SJCRH30 (cell line): ENCODE data around the gene GOLGA6A. TPM values are rescaled to one million over a fixed set of nuclear protein-coding genes. Genes with fewer than 3 reads are reported as not detected.
A peak's percentile ranks its signal among the peaks of the same experiment; 100 is the strongest.

Source experiments
- DNase-seq, 2 experiments: peaks; one replicate each; pipeline ENCODE4 v3.0.0-alpha.2; 2015 to 2020
- H3K27ac ChIP-seq: fragments of 250-450 bp; sonication (Bioruptor Pico); 2 replicates; pipeline ENCODE4 v1.5.1; 2020; ENCODE audit warnings: mild to moderate bottlenecking, moderate library complexity
- H3K27me3 ChIP-seq: fragments of 250-450 bp; sonication (Bioruptor Pico); 2 replicates; pipeline ENCODE4 v1.5.1; 2020; ENCODE audit warnings: mild to moderate bottlenecking, moderate library complexity
- H3K36me3 ChIP-seq: fragments of 250-450 bp; sonication (Bioruptor Pico); 2 replicates; pipeline ENCODE4 v1.5.1; 2020; ENCODE audit warnings: mild to moderate bottlenecking, moderate library complexity
- H3K4me1 ChIP-seq: fragments of 250-450 bp; sonication (Bioruptor Pico); 2 replicates; pipeline ENCODE4 v1.5.1; 2020; ENCODE audit warnings: mild to moderate bottlenecking, moderate library complexity
- H3K4me3 ChIP-seq: fragments of 250-450 bp; sonication (Bioruptor Pico); 2 replicates; pipeline ENCODE4 v1.5.1; 2020; ENCODE audit warnings: mild to moderate bottlenecking, moderate library complexity
- H3K9me3 ChIP-seq: fragments of 250-450 bp; sonication (Bioruptor Pico); replicated peaks from 2 replicates; pipeline ENCODE4 v1.5.1; 2020; ENCODE audit warnings: mild to moderate bottlenecking, moderate library complexity
- total RNA-seq: library from RNA; depleted of rRNA; stranded (reverse); fragments of >200 nt; shearing (Covaris generic); gene quantifications from 2 replicates; pipeline ENCODE4 v1.2.3, GENCODE V29; 2014

The GOLGA6A gene
- total RNA-seq, 1 experiment from 2014 or later, result not detected

GRCh38 chr15:74038707-74039655 lies 43.4 kb downstream of the GOLGA6A start:
- peaks cover 3% of the 10 kb centered on the region; the same call in 1 of the 2 replicates for H3K36me3 ChIP-seq
- no peak for DNase-seq
- H3K27me3 ChIP-seq, result no peaks in the 10 kb centered on the region
- H3K27ac ChIP-seq, result no peak overlapping the region
- no peak overlapping the region for H3K4me3 ChIP-seq
- H3K9me3 ChIP-seq, result no peaks in the 10 kb centered on the region
- H3K4me1 ChIP-seq, result peaks cover 30% of the 10 kb centered on the region

- H3K27ac ChIP-seq, result no peak overlapping the region
- peaks cover 3% of the 10 kb centered on the region; the same call in 1 of the 2 replicates for H3K36me3 ChIP-seq
- no peak overlapping the region for H3K4me3 ChIP-seq
- H3K4me1 ChIP-seq, result peaks cover 30% of the 10 kb centered on the region
- H3K9me3 ChIP-seq, result no peaks in the 10 kb centered on the region
- no peaks in the 10 kb centered on the region for H3K27me3 ChIP-seq
- peak in 1 of 2 experiments; percentile 26 for DNase-seq
These were observed 44.9 kb downstream of the GOLGA6A start for GRCh38 chr15:74037171-74038117.

- peak; percentile 47 to 67 for DNase-seq
- H3K9me3 ChIP-seq, result no peaks in the 10 kb centered on the region
- no peaks in the 10 kb centered on the region for H3K27me3 ChIP-seq
- no peak overlapping the region for H3K27ac ChIP-seq
- H3K36me3 ChIP-seq, result peaks cover 3% of the 10 kb centered on the region; the same call in 1 of the 2 replicates
- H3K4me1 ChIP-seq, result peaks cover 25% of the 10 kb centered on the region
- no peak overlapping the region for H3K4me3 ChIP-seq
These were observed 45.8 kb downstream of the GOLGA6A start for GRCh38 chr15:74036271-74037170.

- DNase-seq, result peak in 1 of 2 experiments; percentile 43
- Histone ChIP-seq H3K9me3 (no peaks in the 10 kb centered on the region), H3K27me3 (no peaks in the 10 kb centered on the region), H3K4me1 (peaks cover 15% of the 10 kb centered on the region), H3K4me3 (no peak overlapping the region), H3K36me3 (peaks cover 3% of the 10 kb centered on the region; the same call in 1 of the 2 replicates), H3K27ac (no peak overlapping the region)
These were observed 47.0 kb downstream of the GOLGA6A start for GRCh38 chr15:74035121-74036017.

GRCh38 chr15:74034206-74034755 lies 48.1 kb downstream of the GOLGA6A start:
- peaks cover 8% of the 10 kb centered on the region; the same call in 1 of the 2 replicates for H3K4me1 ChIP-seq
- H3K27ac ChIP-seq, result no peak overlapping the region
- no peaks in the 10 kb centered on the region for H3K9me3 ChIP-seq
- H3K27me3 ChIP-seq, result no peaks in the 10 kb centered on the region
- H3K36me3 ChIP-seq, result peaks cover 3% of the 10 kb centered on the region; the same call in 1 of the 2 replicates
- no peak overlapping the region for H3K4me3 ChIP-seq
- DNase-seq, result no peak

GRCh38 chr15:74032606-74033561 lies 49.5 kb downstream of the GOLGA6A start:
- DNase-seq, result no peak
- Histone ChIP-seq H3K4me1 (peaks cover 8% of the 10 kb centered on the region; the same call in 1 of the 2 replicates), H3K9me3 (no peaks in the 10 kb centered on the region), H3K27ac (no peak overlapping the region), H3K36me3 (peaks cover 3% of the 10 kb centered on the region; the same call in 1 of the 2 replicates), H3K4me3 (no peak overlapping the region), H3K27me3 (no peaks in the 10 kb centered on the region)

- peaks cover 3% of the 10 kb centered on the region; the same call in 1 of the 2 replicates for H3K36me3 ChIP-seq
- no peak for DNase-seq
These were observed 50.3 kb downstream of the GOLGA6A start for GRCh38 chr15:74032046-74032445.

GRCh38 chr15:74028646-74029045 lies 53.7 kb downstream of the GOLGA6A start:
- Histone ChIP-seq H3K36me3 (peaks cover 4% of the 10 kb centered on the region; the same call in 1 of the 2 replicates), H3K4me3 (no peak overlapping the region), H3K4me1 (no peaks in the 10 kb centered on the region), H3K9me3 (no peaks in the 10 kb centered on the region), H3K27me3 (no peaks in the 10 kb centered on the region), H3K27ac (no peak overlapping the region)
- DNase-seq, result no peak

More at GRCh38 chr15:74032046-74032445, 50.3 kb downstream of the GOLGA6A start:
- Histone ChIP-seq H3K9me3 (no peaks in the 10 kb centered on the region), H3K4me3 (no peak overlapping the region), H3K27ac (no peak overlapping the region), H3K27me3 (no peaks in the 10 kb centered on the region), H3K4me1 (peaks cover 4% of the 10 kb centered on the region; the same call in 1 of the 2 replicates)

GRCh38 chr15:74027688-74028087 lies 54.7 kb downstream of the GOLGA6A start:
- no peak overlapping the region for H3K27ac ChIP-seq
- H3K4me3 ChIP-seq, result no peak overlapping the region
- H3K9me3 ChIP-seq, result no peaks in the 10 kb centered on the region
- no peak for DNase-seq
- H3K36me3 ChIP-seq, result peaks cover 4% of the 10 kb centered on the region; the same call in 1 of the 2 replicates
- no peaks in the 10 kb centered on the region for H3K4me1 ChIP-seq
- H3K27me3 ChIP-seq, result no peaks in the 10 kb centered on the region

GRCh38 chr15:74025436-74025835 lies 56.9 kb downstream of the GOLGA6A start:
- no peak for DNase-seq
- no peak overlapping the region for H3K27ac ChIP-seq
- peaks cover 4% of the 10 kb centered on the region; the same call in 1 of the 2 replicates for H3K36me3 ChIP-seq

GRCh38 chr15:74024687-74025086 lies 57.7 kb downstream of the GOLGA6A start:
- Histone ChIP-seq H3K4me3 (no peak overlapping the region), H3K27me3 (no peaks in the 10 kb centered on the region), H3K9me3 (no peaks in the 10 kb centered on the region), H3K27ac (no peak overlapping the region), H3K36me3 (peaks cover 4% of the 10 kb centered on the region; the same call in 1 of the 2 replicates), H3K4me1 (no peaks in the 10 kb centered on the region)
- no peak for DNase-seq

More at GRCh38 chr15:74025436-74025835, 56.9 kb downstream of the GOLGA6A start:
- Histone ChIP-seq H3K4me3 (no peak overlapping the region), H3K4me1 (no peaks in the 10 kb centered on the region), H3K27me3 (no peaks in the 10 kb centered on the region), H3K9me3 (no peaks in the 10 kb centered on the region)
